CD14-positive monocyte (primary cell): Measurements from ENCODE around the gene BEST2. TPM values are rescaled to one million over a fixed set of nuclear protein-coding genes. Genes with fewer than 3 reads are reported as not detected.

ENCODE experiments used
- DNase-seq, 3 donors: peaks; one replicate each; pipeline ENCODE4 v3.0.0-alpha.2; 2011 to 2022
- H2AFZ ChIP-seq: 2 replicates; pipeline ENCODE4 v1.6.0; 2012; ENCODE audit warnings: mild to moderate bottlenecking, low read depth, low read length, inconsistent platforms; ENCODE audit not compliant: insufficient read depth, poor library complexity, severe bottlenecking
- H3K27ac ChIP-seq, 2 donors: 1 replicate in 1 of 2; 2 replicates in 1 of 2; pipeline ENCODE4 v1.5.1; 2012 to 2013; ENCODE audit warnings: low read length in 2 of 2, control low read depth in 1 of 2, inconsistent platforms in 1 of 2, low read depth in 1 of 2, mild to moderate bottlenecking in 1 of 2
- H3K27me3 ChIP-seq, 2 donors: one replicate each; pipeline versions ENCODE4 v1.6.0 to v1.6.1; 2011 to 2013; ENCODE audit warnings: low read length in 2 of 2; ENCODE audit not compliant: control insufficient read depth in 2 of 2, insufficient read depth in 2 of 2
- H3K36me3 ChIP-seq, 2 donors: replicated peaks in 1 of 2; 1 replicate in 1 of 2; 2 replicates in 1 of 2; pipeline versions ENCODE4 v1.5.1 to v1.6.1; 2012 to 2013; ENCODE audit warnings: low read length in 2 of 2, control low read depth in 1 of 2, inconsistent platforms in 1 of 2, mild to moderate bottlenecking in 1 of 2; ENCODE audit not compliant: insufficient read depth in 2 of 2, control insufficient read depth in 1 of 2
- H3K4me1 ChIP-seq, 2 donors: 1 replicate in 1 of 2; 2 replicates in 1 of 2; pipeline versions ENCODE4 v1.5.1 to v1.6.1; 2012 to 2013; ENCODE audit warnings: low read length in 2 of 2, control low read depth in 1 of 2, inconsistent platforms in 1 of 2, mild to moderate bottlenecking in 1 of 2, moderate library complexity in 1 of 2; ENCODE audit not compliant: insufficient read depth in 2 of 2, control insufficient read depth in 1 of 2
- H3K4me2 ChIP-seq: replicated peaks from 2 replicates; pipeline ENCODE3; 2012; ENCODE audit warnings: low read length, moderate library complexity, mild to moderate bottlenecking; ENCODE audit not compliant: poor library complexity, severe bottlenecking; ENCODE audit errors: extremely low read depth
- H3K4me3 ChIP-seq, 3 experiments: fragments of 200-600 bp in 1 of 3; sonication (generic) in 1 of 3; replicated peaks in 1 of 3; 1 replicate in 2 of 3; 2 replicates in 1 of 3; pipeline ENCODE4 v1.5.1; 2011 to 2013; ENCODE audit warnings: low read length in 3 of 3, mild to moderate bottlenecking in 3 of 3, control low read depth in 2 of 3, low read depth in 2 of 3, inconsistent platforms in 1 of 3, moderate library complexity in 1 of 3
- H3K79me2 ChIP-seq: 2 replicates; pipeline ENCODE4 v1.6.0; 2012; ENCODE audit warnings: mild to moderate bottlenecking, control low read depth, inconsistent platforms, low read length, moderate library complexity; ENCODE audit not compliant: insufficient read depth
- H3K9ac ChIP-seq: 2 replicates; pipeline ENCODE4 v1.6.0; 2017; ENCODE audit warnings: low read length, mild to moderate bottlenecking; ENCODE audit not compliant: insufficient read depth, poor library complexity, severe bottlenecking
- H3K9me3 ChIP-seq, 2 donors: replicated peaks in 1 of 2; 1 replicate in 1 of 2; 2 replicates in 1 of 2; pipeline versions ENCODE4 v1.5.1 to v1.6.1; 2012 to 2013; ENCODE audit warnings: low read length in 2 of 2, control low read depth in 1 of 2; ENCODE audit not compliant: control insufficient read depth in 1 of 2, insufficient read depth in 1 of 2
- H4K20me1 ChIP-seq: 2 replicates; pipeline ENCODE4 v1.6.0; 2012; ENCODE audit warnings: mild to moderate bottlenecking, low read length, control low read depth, moderate library complexity; ENCODE audit not compliant: insufficient read depth
- H3K27ac Mint-ChIP-seq, 7 donors: one replicate each; pipeline ENCODE4 v1.8.0; 2020; ENCODE audit warnings: mild to moderate bottlenecking in 7 of 7, mixed read lengths in 7 of 7, moderate library complexity in 6 of 7, inconsistent platforms in 2 of 7
- H3K27me3 Mint-ChIP-seq, 3 donors: one replicate each; pipeline ENCODE4 v1.8.0; 2021 to 2022; ENCODE audit warnings: low read depth in 3 of 3, mild to moderate bottlenecking in 3 of 3, mixed read lengths in 3 of 3, moderate library complexity in 3 of 3, inconsistent platforms in 1 of 3
- H3K36me3 Mint-ChIP-seq, 2 donors: one replicate each; pipeline ENCODE4 v1.8.0; 2020; ENCODE audit warnings: mixed read lengths in 2 of 2, inconsistent platforms in 1 of 2, mild to moderate bottlenecking in 1 of 2
- H3K4me1 Mint-ChIP-seq: one replicate; pipeline ENCODE4 v1.8.0; 2020; ENCODE audit warnings: mild to moderate bottlenecking, mixed read lengths
- H3K4me3 Mint-ChIP-seq, 2 donors: one replicate each; pipeline ENCODE4 v1.8.0; 2020; ENCODE audit warnings: mild to moderate bottlenecking in 2 of 2, mixed read lengths in 2 of 2, moderate library complexity in 1 of 2
- H3K9me3 Mint-ChIP-seq, 7 donors: one replicate each; pipeline ENCODE4 v1.8.0; 2020 to 2022; ENCODE audit warnings: mixed read lengths in 7 of 7, mild to moderate bottlenecking in 6 of 7, moderate library complexity in 6 of 7, inconsistent platforms in 2 of 7
- CTCF ChIP-seq: fragments of 200-600 bp; IDR thresholded peaks from one replicate; pipeline ENCODE4 v1.8.0; 2022; ENCODE audit warnings: antibody characterized with exemption, mild to moderate bottlenecking
- WGBS: methylation state at CpG from one replicate; pipeline ENCODE4 v1.1.5; 2013; ENCODE audit warnings: missing lambda C conversion rate; ENCODE audit not compliant: insufficient coverage; 5-methylcytosine and 5-hydroxymethylcytosine counted together
- intact Hi-C, 2 donors: fragments of 100-400 bp; cut with micrococcal nuclease; formaldehyde crosslinking; loops; one replicate each; pipeline versions ENCODE4 v1.15.0 to v1.15.1; 2023
- polyA plus RNA-seq, 3 donors: library from polyadenylated mRNA; depleted of rRNA in 1 of 3; unstranded in 2 of 3; stranded (reverse) in 1 of 3; fragments of 300-500 nt in 2 of 3; fragments of >200 nt in 1 of 3; fragmentation: Illumina TruSeq in 2 of 3; gene quantifications; 1 replicate in 2 of 3; 2 replicates in 1 of 3; pipeline ENCODE4 v1.2.3, GENCODE V29; 2012 to 2021

BEST2 gene
- polyA plus RNA-seq, 3 donors = not detected

- intact Hi-C loops = loop anchor here (5.0 to 10.0 kb wide), 4 partner anchors 125 to 360 kb away; partner anchors contain the start of genes CALR (in 1 of the 2), IER2 (in 1 of the 2), MAN2B1 (in 1 of the 2) and STX10 (in 1 of the 2)
- H4K20me1 ChIP-seq = peaks cover 46% of the 10 kb centered on the region
- Mint-ChIP-seq H3K4me3 (peak overlapping the region; percentile 94 to 98), H3K27ac (peak overlapping the region; percentile 98 to 100 (median 100)), H3K4me1 (peaks cover 46% of the 10 kb centered on the region), H3K36me3 (peaks cover 2 to 12% of the 10 kb centered on the region in 2 donors), H3K9me3 (peaks cover 0 to 9% (median 0%) of the 10 kb centered on the region in 7 donors), H3K27me3 (peaks cover 0 to 4% (median 1%) of the 10 kb centered on the region in 3 donors)
- peak; percentile 54 to 81 (median 65) for DNase-seq
- H3K27ac ChIP-seq = peak overlapping the region; percentile 95 to 100
- H3K4me1 ChIP-seq = peaks cover 55 to 57% of the 10 kb centered on the region in 2 donors
- no peak for TF ChIP-seq CTCF
- peak overlapping the region; percentile 86 to 100 (median 100) for H3K4me3 ChIP-seq
- H3K9me3 ChIP-seq = no peaks in the 10 kb centered on the region
- peaks cover 70% of the 10 kb centered on the region for H3K79me2 ChIP-seq
- H3K4me2 ChIP-seq = peak overlapping the region; percentile 99
- H3K36me3 ChIP-seq = no peaks in the 10 kb centered on the region
- H3K27me3 ChIP-seq = no peaks in the 10 kb centered on the region
- H3K9ac ChIP-seq = peak overlapping the region; percentile 100
- H2AFZ ChIP-seq = no peak overlapping the region
- under 1% methylated on average over 81 of the region's 84 CpGs for WGBS
Observed at GRCh38 chr19:12792051-12792852, 40.7 kb downstream of the BEST2 start.

- Histone ChIP-seq H3K9ac (peak overlapping the region; percentile 100), H3K79me2 (peaks cover 64% of the 10 kb centered on the region), H3K9me3 (no peaks in the 10 kb centered on the region), H4K20me1 (peaks cover 46% of the 10 kb centered on the region), H3K4me1 (peaks cover 49 to 51% of the 10 kb centered on the region in 2 donors), H3K4me3 (peak overlapping the region; percentile 86 to 100 (median 100)), H3K27ac (peak overlapping the region; percentile 95 to 100), H3K27me3 (no peaks in the 10 kb centered on the region), H3K4me2 (peak overlapping the region; percentile 99), H2AFZ (no peak overlapping the region), H3K36me3 (no peaks in the 10 kb centered on the region)
- Mint-ChIP-seq H3K4me1 (peaks cover 40% of the 10 kb centered on the region), H3K9me3 (peaks cover 0 to 9% (median 0%) of the 10 kb centered on the region in 7 donors), H3K27ac (peak overlapping the region; percentile 98 to 100 (median 100)), H3K36me3 (peaks cover 2 to 14% of the 10 kb centered on the region in 2 donors), H3K4me3 (peak overlapping the region; percentile 94 to 98), H3K27me3 (peaks cover 0 to 4% (median 1%) of the 10 kb centered on the region in 3 donors)
- DNase-seq = no peak
- WGBS = 3% methylated on average over 6 of the region's 22 CpGs
- no peak for TF ChIP-seq CTCF
- intact Hi-C loops = loop anchor here (5.0 to 10.0 kb wide), 4 partner anchors 126 to 359 kb away; partner anchors contain the start of genes CALR (in 1 of the 2), IER2 (in 1 of the 2), MAN2B1 (in 1 of the 2) and STX10 (in 1 of the 2)
Observed at GRCh38 chr19:12792853-12793289, 41.3 kb downstream of the BEST2 start.
